Panc1 (cell line): ENCODE data around the gene ZNF214. TPM values are rescaled to one million over a fixed set of nuclear protein-coding genes. Genes with fewer than 3 reads are reported as not detected.

Source experiments
- ATAC-seq: fragments of 200-7000 bp; cut with Tn5 transposase; 2 replicates; pipeline ENCODE4 v1.9.1; 2020; ENCODE audit warnings: mild to moderate bottlenecking, moderate library complexity
- BruUV-seq: library from RNA; stranded (reverse); fragments of 400-500 nt; replicated peaks from 2 replicates; lab custom pipeline; 2021; lab: Mats Ljungman, UMichigan
- CTCF ChIA-PET: fragments of 300-600 bp; sonication (Branson Sonifier 250); formaldehyde crosslinking; loops from one replicate; lab custom pipeline; 2022; ENCODE audit warnings: antibody characterized with exemption; lab: Charles Lee
- POLR2A ChIA-PET: fragments of 300-600 bp; sonication (Branson Sonifier 250); formaldehyde crosslinking; loops from one replicate; lab custom pipeline; 2022; ENCODE audit warnings: antibody characterized with exemption; lab: Charles Lee
- DNase-seq: peaks from one replicate; pipeline ENCODE4 v3.0.0-alpha.2; 2010; ENCODE audit warnings: low read depth, low spot score
- H3K27ac ChIP-seq: 2 replicates; pipeline ENCODE4 v1.5.1; 2011; ENCODE audit warnings: mild to moderate bottlenecking, low read length, inconsistent platforms
- H3K27me3 ChIP-seq: fragments of 200-500 bp; sonication (Bioruptor generic); 2 replicates; pipeline ENCODE4 v1.6.0; 2014; ENCODE audit warnings: low read length, inconsistent platforms; ENCODE audit not compliant: control insufficient read depth, insufficient read depth
- H3K36me3 ChIP-seq: fragments of 200-500 bp; sonication (Bioruptor generic); 2 replicates; pipeline ENCODE4 v1.5.1; 2014; ENCODE audit warnings: inconsistent platforms, mild to moderate bottlenecking, low read length, moderate library complexity; ENCODE audit not compliant: control insufficient read depth, insufficient read depth
- H3K4me1 ChIP-seq: 2 replicates; pipeline ENCODE4 v1.5.1; 2011; ENCODE audit warnings: inconsistent platforms, mild to moderate bottlenecking, low read length, moderate library complexity; ENCODE audit not compliant: control insufficient read depth, insufficient read depth
- H3K4me3 ChIP-seq, 2 experiments: 2 replicates each; pipeline ENCODE4 v1.5.1; 2011 to 2012; ENCODE audit warnings: low read depth in 2 of 2, low read length in 2 of 2, mild to moderate bottlenecking in 2 of 2, inconsistent platforms in 1 of 2, moderate library complexity in 1 of 2
- H3K9me3 ChIP-seq: fragments of 200-500 bp; sonication (Bioruptor generic); 2 replicates; pipeline ENCODE4 v1.5.1; 2014; ENCODE audit warnings: low read depth, mild to moderate bottlenecking, inconsistent platforms, low read length, moderate library complexity; ENCODE audit not compliant: control insufficient read depth, insufficient read depth
- CTCF ChIP-seq: fragments of 450-650 bp; IDR thresholded peaks from 2 replicates; pipeline ENCODE4 v1.5.1; 2017; ENCODE audit warnings: mild to moderate bottlenecking
- POLR2AphosphoS5 ChIP-seq: IDR thresholded peaks from 2 replicates; pipeline ENCODE4 v1.6.1; 2012; ENCODE audit warnings: mild to moderate bottlenecking, low read depth, low read length, moderate library complexity
- REST ChIP-seq, 2 experiments: IDR thresholded peaks; 2 replicates each; pipeline ENCODE4 v1.6.1; 2011 to 2012; ENCODE audit warnings: low read depth in 2 of 2, control low read depth in 1 of 2, low read length in 1 of 2, mild to moderate bottlenecking in 1 of 2, moderate library complexity in 1 of 2; ENCODE audit not compliant: insufficient read depth in 1 of 2
- SIN3A ChIP-seq: IDR thresholded peaks from 2 replicates; pipeline ENCODE4 v1.6.1; 2012; ENCODE audit warnings: low read depth, mild to moderate bottlenecking, low read length, moderate library complexity, borderline replicate concordance; ENCODE audit not compliant: insufficient read depth
- TCF7L2 ChIP-seq: IDR thresholded peaks from 2 replicates; pipeline ENCODE4 v1.6.1; 2011; ENCODE audit warnings: mild to moderate bottlenecking, low read depth, low read length, inconsistent platforms
- in situ Hi-C: cut with HindIII; loops from 2 replicates; pipeline ENCODE4 v1.10.0; 2016; ENCODE audit warnings: low sequenced_read_pairs, low pct_unique_long_range_greater_than_20kb
- intact Hi-C: fragments of 100-400 bp; cut with micrococcal nuclease; formaldehyde crosslinking; loops from one replicate; pipeline ENCODE4 v1.10.0; 2022; ENCODE audit not compliant: unreplicated experiment
- total RNA-seq: library from RNA; stranded (reverse); gene quantifications from one replicate; pipeline ENCODE4 v1.2.1, GENCODE V29; 2021; ENCODE audit not compliant: unreplicated experiment

Gene ZNF214
- total RNA-seq, 1 experiment from 2014 or later = 3.0 TPM

- no peak for DNase-seq
- H3K36me3 ChIP-seq = no peaks in the 10 kb centered on the region
- in situ Hi-C loops = no loop called here
- H3K4me1 ChIP-seq = peaks cover 8% of the 10 kb centered on the region; the same call in 1 of the 2 replicates
- H3K27me3 ChIP-seq = no peaks in the 10 kb centered on the region
- no peak overlapping the region for H3K4me3 ChIP-seq
- ChIA-PET CTCF (no interaction called here), POLR2A (interaction anchor here (0.6 kb wide), 1 partner anchor 87 kb away, joined by 3 read pairs; no protein-coding TSS in a partner anchor)
- no peaks in the 10 kb centered on the region for H3K9me3 ChIP-seq
- no peak for TF ChIP-seq REST (IDR thresholded peaks at IDR 0.05; ENCODE audit: insufficient read depth in 1 of 2, low read depth in 2 of 2, low read length in 1 of 2)
- no peak for TF ChIP-seq CTCF
- TF ChIP-seq SIN3A = no peak
- no peak for TF ChIP-seq POLR2AphosphoS5
- no peak for TF ChIP-seq TCF7L2
- no peak overlapping the region for H3K27ac ChIP-seq
- intact Hi-C loops = no loop called here
- no peak for ATAC-seq
- BruUV-seq = no TSS peak
These were observed 4.1 kb downstream of the ZNF214 start for GRCh38 chr11:7016011-7016410.

GRCh38 chr11:7014118-7014517 is 6.0 kb downstream of the ZNF214 start:
- in situ Hi-C loops (no loop called here), intact Hi-C loops (no loop called here)
- ChIA-PET POLR2A (no interaction called here), CTCF (no interaction called here)
- H3K27ac ChIP-seq = no peak overlapping the region
- no TSS peak for BruUV-seq
- no peak for TF ChIP-seq REST (IDR thresholded peaks at IDR 0.05; ENCODE audit: insufficient read depth in 1 of 2, low read depth in 2 of 2, low read length in 1 of 2)
- TF ChIP-seq SIN3A = no peak
- TF ChIP-seq CTCF = no peak
- no peak for TF ChIP-seq TCF7L2
- TF ChIP-seq POLR2AphosphoS5 = no peak
- H3K4me3 ChIP-seq = no peak overlapping the region
- ATAC-seq = no peak
- no peaks in the 10 kb centered on the region for H3K4me1 ChIP-seq
- no peaks in the 10 kb centered on the region for H3K27me3 ChIP-seq
- no peaks in the 10 kb centered on the region for H3K9me3 ChIP-seq
- H3K36me3 ChIP-seq = no peaks in the 10 kb centered on the region
- no peak for DNase-seq
